Dedifferentiated amniotic fluid mesenchymal stem cell (primary cell): Measurements from ENCODE around the gene KCNJ4.
A peak's percentile ranks its signal among the peaks of the same experiment; 100 is the strongest.
"Not testable (repeated sequence)": the region's sequence is repeated elsewhere in the genome, so short reads cannot be mapped to it uniquely, and the experiment has no call there.

Experiments used
- DNase-seq: peaks from one replicate; pipeline ENCODE4 v3.0.0-alpha.2; 2016; ENCODE audit errors: extremely low spot score

Gene KCNJ4

GRCh38 chr22:38413085-38414008, 41.7 kb downstream of the KCNJ4 start:
- no peak for DNase-seq

DNA sequence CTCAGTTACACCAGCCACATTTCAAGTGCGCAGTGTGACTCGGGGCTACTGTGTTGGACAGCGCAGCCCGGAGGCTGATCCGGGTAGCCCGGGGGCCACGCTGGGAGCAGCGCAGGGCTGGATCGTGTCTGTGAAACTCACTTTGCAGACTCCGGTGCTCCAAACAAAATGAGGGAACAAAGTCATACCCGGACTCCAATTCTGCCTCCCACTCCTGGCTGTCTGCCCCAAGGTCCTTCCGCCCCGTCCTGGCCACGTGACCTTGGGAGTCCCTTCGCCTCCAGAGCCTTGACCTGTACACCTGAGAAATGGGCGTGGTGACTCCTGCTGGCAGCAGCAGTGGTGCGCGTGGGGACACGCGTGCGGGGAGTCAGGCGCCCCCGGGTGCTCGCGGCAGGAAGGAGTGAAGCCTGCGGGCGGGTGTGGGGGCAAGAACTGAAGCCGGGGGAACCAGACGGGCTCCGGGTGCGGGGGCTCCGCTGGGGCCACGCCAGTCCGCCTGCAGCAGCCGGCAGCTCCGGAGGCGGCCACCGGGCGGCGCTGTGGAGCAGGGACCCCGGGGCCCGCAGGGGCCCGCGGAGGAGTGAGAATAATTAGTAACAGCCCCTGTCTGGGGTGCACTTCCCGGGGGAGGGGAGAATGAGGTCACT, 42.4 kb downstream of the KCNJ4 start:
- no peak for DNase-seq

- DNase-seq, result no peak
Measured at GRCh38 chr22:38411016-38411415, 44.0 kb downstream of the KCNJ4 start.

GRCh38 chr22:38409916-38410315, 45.1 kb downstream of the KCNJ4 start:
- not testable (repeated sequence) for DNase-seq

- no peak for DNase-seq
Measured at GRCh38 chr22:38406617-38407016, 48.4 kb downstream of the KCNJ4 start.

- DNase-seq, result no peak
Measured at GRCh38 chr22:38404419-38404818, 50.6 kb downstream of the KCNJ4 start.

DNA sequence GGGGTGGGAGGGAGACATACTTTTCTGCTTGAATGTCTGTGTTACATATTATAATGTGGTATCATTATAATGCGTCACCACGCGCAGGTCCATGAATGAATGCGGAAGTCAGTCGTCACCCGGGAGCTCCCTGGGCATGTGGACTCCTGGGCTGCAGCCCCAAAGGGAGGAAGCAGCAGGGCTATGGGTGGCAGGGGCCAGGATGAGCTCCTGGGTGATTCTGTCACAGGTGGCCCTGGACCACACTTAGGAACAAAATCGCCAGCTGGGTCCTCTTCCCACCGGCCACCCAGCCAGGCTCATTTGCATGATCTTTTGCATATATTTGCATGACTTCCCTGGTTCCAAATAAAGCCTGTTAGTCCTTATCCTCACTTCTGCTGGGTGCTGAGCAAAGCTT, 51.2 kb downstream of the KCNJ4 start:
- no peak for DNase-seq

DNA sequence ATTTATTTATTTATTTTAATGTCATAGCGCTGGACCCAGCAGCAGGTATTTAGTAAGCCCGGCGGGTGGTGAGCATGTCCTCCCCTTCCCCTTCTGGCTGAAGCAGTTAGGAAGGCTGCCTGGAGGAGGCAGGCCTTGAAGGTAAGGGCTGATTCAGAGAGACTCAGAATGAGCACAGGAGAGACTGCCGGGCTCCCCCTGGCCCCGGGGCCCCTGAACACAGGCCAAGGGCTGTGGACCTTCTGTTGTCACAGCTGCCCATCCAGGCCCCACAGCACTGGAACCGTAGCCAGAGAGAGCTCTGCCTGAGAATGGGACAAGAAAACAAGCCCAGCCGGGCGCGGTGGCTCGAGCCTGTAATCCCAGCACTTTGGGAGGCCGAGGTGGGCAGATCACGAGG, 52.8 kb downstream of the KCNJ4 start:
- no peak for DNase-seq

GRCh38 chr22:38401336-38402084, 53.5 kb downstream of the KCNJ4 start:
- DNase-seq, result no peak

DNA sequence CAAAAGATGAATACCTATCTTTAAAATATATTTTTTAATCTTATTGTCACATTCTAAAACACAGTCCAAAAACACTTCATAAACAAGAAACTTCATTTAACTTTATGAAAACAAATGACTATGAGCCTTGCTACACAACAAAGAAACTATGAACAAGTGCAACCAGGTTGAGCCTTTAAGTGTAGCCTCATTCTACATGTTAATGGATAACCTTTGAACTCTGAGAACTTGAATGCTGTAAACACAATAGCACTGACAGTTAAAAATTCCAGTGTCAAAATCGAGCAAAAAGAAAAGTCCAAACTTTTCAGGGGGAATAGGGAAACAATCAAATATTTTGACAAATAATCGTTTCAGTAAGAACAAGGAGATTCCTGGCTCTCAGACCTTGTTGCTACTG, 54.7 kb downstream of the KCNJ4 start:
- DNase-seq, result not testable (repeated sequence)

DNA sequence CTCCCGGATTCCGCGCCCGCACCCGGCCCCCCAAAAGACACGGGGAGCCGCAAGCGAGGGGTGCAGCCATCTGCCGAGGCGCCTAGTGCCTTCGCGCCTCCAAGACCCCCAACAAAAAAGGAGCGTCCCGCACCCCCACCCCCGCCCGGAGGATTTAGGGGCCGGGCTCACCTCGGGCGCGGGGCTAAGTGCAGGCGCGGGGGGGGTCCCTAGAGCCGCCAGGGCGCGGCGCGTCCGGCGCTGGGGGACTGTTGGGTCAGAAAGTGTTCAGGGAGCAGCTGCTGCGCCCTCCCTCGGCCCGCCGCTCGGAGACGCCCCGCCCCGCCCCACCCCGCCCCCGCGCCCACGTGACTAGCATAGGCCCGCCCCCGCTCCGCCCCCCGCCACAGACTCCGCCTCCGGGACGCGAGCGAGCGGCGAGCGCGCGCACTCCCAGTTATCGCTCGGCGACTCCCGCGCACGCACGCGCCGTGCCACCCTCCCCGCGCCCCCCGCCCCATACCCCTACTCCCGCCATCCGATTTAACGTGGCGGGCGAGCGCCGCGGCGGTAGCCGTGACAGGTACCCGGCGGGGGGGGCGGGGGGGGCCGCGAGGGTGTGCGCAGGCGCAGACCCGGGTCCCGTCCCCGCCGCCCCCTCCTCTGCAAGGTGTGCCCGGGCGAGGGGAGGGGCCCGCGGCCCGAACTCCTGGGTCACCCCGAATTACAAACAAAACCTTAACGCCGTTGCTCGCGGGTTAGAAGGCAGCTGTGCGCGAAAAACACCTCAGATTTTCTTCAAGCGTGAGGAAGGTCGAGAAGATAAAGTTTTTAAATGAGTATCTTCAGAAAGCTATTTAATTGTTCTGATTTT, 56.2 kb downstream of the KCNJ4 start:
- peak; percentile 68 for DNase-seq

GRCh38 chr22:38398181-38398608, 56.8 kb downstream of the KCNJ4 start:
- DNase-seq, result peak; percentile 22

DNA sequence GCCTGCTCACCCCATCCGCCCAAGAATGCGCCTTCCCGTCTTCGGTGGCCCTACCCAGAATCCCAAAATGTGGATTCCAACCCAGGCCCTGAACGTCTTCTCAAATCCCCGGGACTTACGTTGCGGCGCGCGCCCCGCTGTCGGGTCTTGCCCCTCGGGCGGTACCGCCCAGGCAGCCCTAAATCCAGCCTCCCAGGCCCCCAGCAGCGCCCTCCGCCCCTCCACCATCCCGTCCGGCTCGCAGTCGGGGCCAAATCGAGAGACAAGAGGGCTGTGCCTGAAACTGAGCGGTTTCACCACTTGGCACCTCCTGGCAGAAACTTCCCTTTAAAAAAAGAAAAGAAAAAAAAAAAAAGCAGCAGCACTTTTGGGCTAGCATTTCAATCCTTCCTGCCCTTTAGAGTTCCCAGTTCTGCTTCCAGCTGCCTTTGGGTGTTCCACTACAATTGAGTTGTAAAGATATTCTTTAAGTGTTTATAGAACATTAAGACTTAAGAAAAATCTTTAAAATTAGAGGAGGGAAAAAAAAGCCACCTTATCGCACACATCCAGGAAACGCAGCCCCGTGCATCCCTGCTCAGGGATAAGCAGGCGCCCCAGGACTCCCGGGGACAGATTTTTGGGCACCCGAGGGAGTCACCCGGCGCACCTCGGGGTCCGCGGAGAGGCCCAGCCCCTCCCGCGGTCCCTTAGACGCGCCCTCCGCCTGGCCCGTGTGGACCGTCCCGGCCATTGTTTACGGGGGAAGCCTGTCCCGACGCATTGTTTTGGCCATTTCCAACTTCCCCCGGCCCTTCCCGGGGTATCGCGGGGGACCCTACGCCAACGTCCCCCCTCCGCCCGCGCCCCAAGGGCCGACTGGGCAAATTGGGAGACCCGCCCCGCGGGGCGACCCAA, 57.6 kb downstream of the KCNJ4 start:
- DNase-seq, result no peak

- DNase-seq, result not testable (repeated sequence)
Measured at GRCh38 chr22:38396440-38397069, 58.4 kb downstream of the KCNJ4 start.

DNA sequence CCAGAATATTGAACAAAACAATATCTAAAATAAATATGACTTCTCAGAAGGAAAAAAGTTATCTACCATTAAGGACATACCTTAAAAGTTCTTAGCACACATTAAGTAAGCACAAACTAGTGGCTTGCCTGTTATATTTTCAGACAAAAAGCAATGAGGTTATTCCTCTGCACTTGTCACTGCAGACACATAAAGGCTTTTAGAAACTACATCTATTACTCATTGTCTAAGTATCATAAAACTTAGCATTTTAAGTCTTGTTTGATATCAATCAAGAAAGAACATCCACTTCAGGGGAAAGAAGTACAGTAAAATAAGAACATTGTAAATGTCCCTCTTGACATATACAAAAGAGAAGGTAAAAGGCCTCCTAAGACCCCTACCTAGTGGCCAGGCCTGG, 59.1 kb downstream of the KCNJ4 start:
- DNase-seq, result not testable (repeated sequence)

GRCh38 chr22:38394929-38395624, 59.9 kb downstream of the KCNJ4 start:
- not testable (repeated sequence) for DNase-seq

GRCh38 chr22:38389428-38389818, 65.6 kb downstream of the KCNJ4 start:
- not testable (repeated sequence) for DNase-seq

DNA sequence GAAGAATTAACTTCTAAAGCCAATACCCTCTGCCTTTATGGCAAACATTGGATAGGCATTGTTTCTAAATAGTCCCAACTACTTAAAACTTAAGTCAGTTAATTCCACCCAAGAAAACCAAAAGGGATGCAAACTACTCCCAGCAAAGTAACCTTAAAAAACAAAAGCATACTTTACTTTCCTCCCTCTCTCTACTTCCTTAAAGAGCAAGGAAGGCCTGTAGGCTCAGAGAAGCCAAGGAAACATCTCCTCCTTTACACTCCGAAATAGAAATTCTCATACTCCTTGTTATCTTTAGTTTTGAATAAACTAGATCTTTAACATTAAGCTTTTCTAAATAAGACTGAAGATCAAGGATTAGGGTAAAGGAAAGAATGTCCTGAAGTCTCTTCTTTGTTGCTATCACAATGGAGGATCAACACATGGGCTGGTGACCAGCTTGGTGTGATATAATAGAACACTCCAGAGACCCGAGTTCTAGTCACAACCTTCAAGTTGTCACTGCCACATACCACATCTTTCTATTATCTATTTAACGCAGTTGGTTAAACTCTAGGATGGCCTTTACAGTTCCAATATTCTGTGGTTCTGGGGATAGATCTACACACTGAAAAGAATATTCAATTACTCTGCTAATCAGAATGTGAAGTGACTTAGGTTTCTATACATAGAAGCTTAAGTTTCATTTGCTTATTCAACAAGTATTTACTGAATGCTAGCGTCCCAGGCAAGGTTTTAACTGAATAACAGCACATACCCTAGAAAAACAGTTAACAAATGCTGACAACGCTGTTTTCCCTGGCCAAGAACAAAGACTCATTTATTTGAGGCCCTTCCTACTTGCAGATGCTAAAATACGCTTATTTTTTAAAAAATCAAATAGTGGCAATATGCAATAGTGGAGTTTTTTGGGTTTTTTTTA, 66.2 kb downstream of the KCNJ4 start:
- not testable (repeated sequence) for DNase-seq
